ENCODE results near the gene IDH3G.

The IDH3G gene

GRCh38 chrX:153739754-153740486, 54.3 kb downstream of the IDH3G start:
- TF ChIP-seq, protein P1, sequence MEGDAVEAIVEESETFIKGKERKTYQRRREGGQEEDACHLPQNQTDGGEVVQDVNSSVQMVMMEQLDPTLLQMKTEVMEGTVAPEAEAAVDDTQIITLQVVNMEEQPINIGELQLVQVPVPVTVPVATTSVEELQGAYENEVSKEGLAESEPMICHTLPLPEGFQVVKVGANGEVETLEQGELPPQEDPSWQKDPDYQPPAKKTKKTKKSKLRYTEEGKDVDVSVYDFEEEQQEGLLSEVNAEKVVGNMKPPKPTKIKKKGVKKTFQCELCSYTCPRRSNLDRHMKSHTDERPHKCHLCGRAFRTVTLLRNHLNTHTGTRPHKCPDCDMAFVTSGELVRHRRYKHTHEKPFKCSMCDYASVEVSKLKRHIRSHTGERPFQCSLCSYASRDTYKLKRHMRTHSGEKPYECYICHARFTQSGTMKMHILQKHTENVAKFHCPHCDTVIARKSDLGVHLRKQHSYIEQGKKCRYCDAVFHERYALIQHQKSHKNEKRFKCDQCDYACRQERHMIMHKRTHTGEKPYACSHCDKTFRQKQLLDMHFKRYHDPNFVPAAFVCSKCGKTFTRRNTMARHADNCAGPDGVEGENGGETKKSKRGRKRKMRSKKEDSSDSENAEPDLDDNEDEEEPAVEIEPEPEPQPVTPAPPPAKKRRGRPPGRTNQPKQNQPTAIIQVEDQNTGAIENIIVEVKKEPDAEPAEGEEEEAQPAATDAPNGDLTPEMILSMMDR (IDR thresholded peaks at IDR 0.05; ENCODE audit: insufficient read depth, low read depth, low read length, missing control alignments): no peak
- DNase-seq (ENCODE audit: low read depth): peak; percentile 80

DNA sequence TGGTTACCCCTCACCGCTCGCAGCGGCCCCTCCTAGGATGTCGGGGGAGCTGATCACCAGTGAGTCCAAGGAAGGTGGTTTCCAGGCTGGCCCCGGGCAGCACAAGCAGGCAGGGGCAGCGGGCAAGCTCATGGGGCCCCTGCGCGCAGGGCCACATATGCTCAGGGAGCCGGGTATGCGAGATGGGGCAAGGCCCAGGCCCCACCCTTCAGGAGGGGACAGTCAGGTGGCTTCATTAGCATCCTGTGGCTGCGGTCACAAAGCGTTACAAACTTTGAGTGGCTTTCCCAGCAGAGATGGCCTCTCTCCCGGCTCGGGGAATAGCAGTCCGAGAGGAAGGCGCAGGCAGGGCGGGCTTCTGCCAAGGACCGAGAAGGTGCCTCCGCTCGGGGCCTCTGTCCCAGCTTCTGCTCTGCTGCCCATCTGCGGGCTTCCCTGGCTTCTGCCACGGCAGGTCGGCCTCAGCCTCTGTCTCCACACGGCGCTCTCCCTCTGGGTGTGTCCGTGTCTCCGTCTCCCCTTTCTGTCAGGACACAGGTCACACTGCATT, 56.0 kb downstream of the IDH3G start:
- TF ChIP-seq, protein P1 (IDR thresholded peaks at IDR 0.05; ENCODE audit: insufficient read depth, low read depth, low read length, missing control alignments): no peak
- no peak for DNase-seq (ENCODE audit: low read depth)
- no peak overlapping the region for H3K4me3 ChIP-seq (ENCODE audit: low read length)

More at GRCh38 chrX:153739754-153740486, 54.3 kb downstream of the IDH3G start:
- H3K4me3 ChIP-seq (ENCODE audit: low read length): no peak overlapping the region

DNA sequence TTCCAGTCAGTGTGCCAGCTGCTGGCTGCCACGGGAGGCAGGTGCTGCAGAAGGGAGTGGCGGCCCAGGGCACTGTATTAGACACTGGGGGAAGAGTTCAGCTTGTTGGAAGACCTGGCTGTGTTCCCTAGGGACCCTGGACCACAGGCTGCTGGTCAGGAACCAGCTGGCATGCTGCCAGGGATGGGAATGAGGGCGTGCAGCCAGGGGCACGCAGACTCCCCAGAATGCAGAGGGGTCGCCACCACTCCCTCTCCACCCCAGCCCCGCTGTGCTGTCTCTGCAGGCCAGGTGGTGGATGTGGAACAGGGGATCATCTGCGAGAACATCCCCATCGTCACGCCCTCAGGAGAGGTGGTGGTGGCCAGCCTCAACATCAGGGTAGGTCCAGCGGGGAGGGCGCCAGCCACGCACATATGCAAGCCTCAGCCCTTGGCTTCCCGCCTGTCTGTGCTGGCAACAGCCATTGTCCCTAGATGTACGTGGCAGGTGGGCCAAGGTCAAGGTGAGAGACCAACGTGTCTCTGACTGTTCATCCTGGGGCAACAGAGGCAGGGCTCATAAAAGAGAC, 57.2 kb downstream of the IDH3G start:
- no peak overlapping the region for H3K4me3 ChIP-seq (ENCODE audit: low read length)
- TF ChIP-seq, protein P1 (IDR thresholded peaks at IDR 0.05; ENCODE audit: insufficient read depth, low read depth, low read length, missing control alignments): no peak
- DNase-seq (ENCODE audit: low read depth): no peak

DNA sequence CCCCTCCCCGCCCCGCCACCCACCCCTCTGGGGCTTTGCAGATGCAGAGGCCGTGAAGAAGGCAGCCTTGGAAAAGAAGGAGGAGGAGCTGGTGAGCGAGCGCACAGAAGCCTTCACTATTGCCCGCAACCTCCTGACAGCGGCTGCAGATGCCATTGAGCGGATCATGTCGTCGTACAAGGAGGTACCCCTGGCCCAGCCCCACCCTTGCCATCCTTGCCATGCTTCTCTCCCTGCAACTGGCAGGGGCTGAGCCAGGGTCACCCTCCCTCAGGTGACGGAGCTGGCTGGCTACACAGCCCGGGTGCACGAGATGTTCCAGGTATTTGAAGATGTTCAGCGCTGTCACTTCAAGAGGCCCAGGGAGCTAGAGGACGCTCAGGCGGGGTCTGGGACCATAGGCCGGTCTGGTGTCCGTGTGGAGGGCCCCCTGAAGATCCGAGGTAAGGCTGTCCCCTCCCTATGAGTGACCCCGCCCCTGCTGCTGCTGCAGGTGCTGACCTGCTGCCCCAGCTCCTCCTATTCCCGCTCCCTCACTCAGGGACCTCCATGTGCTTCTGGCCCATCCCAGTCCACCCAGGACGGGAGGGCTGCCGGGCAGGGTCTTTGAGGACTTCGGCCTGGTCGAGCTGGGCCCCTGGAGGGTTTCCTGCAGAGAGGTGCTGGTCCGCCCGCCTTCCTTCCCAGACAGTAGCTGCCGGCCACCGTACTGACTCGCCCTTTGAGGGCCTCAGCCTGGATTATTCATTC, 57.9 kb downstream of the IDH3G start:
- TF ChIP-seq, protein P1 (IDR thresholded peaks at IDR 0.05; ENCODE audit: insufficient read depth, low read depth, low read length, missing control alignments): no peak
- no peak overlapping the region for H3K4me3 ChIP-seq (ENCODE audit: low read length)
- DNase-seq (ENCODE audit: low read depth): no peak
